ENCODE results near the gene TCAP. TPM values are rescaled to one million over a fixed set of nuclear protein-coding genes. Genes with fewer than 3 reads are reported as not detected.

TCAP gene
- total and polyA plus RNA-seq, 10 of the 15 experiments (the other 5 are each of a cell fraction or from before 2014, with no cell fraction given), result 0.17 to 1.0 (median 0.36) TPM; not detected in 3

- no peak for TF ChIP-seq PBX3 (IDR thresholded peaks at IDR 0.05; ENCODE audit: insufficient replicate concordance, low read depth, low read length)
- peak; percentile 94 to 99 for TF ChIP-seq BHLHE40 (IDR thresholded peaks at IDR 0.05; ENCODE audit: borderline replicate concordance in 1 of 2, low read depth in 2 of 2, low read length in 1 of 2)
Observed at GRCh38 chr17:39617446-39618245, 47.5 kb upstream of the TCAP start (continued).

GRCh38 chr17:39618246-39618913 lies 46.8 kb upstream of the TCAP start:
- no peak for DNase-seq (ENCODE audit: low read depth, low spot score)
- H3K36me3 ChIP-seq (ENCODE audit: control insufficient read depth in 2 of 2, insufficient read depth in 2 of 2, low read length in 1 of 2), result no peaks in the 10 kb centered on the region
- H3K9me3 ChIP-seq (replicated peaks; ENCODE audit: control insufficient read depth, insufficient read depth, low read length), result no peaks in the 10 kb centered on the region
- no peak overlapping the region; the same call in 1 of the 2 replicates for H3K4me3 ChIP-seq
- POLR2A ChIA-PET, result no interaction called here
- 25% methylated on average over 24 of the region's 33 CpGs for WGBS (ENCODE audit: insufficient coverage, insufficient replicate concordance, low lambda C conversion rate, missing lambda C conversion rate)
- no peak overlapping the region for H3K9ac ChIP-seq (ENCODE audit: control insufficient read depth, insufficient read depth, low read length)
- peak overlapping the region; percentile 89 for H3K4me2 ChIP-seq (ENCODE audit: control insufficient read depth, insufficient read depth)
- ATAC-seq, result no peak
- RAD21 ChIA-PET (ENCODE audit: unreplicated experiment), result interaction anchor here (5.6 kb wide), 1 partner anchor 68 kb away, joined by 54 read pairs; no protein-coding TSS in a partner anchor
- intact Hi-C loops (cut with micrococcal nuclease; ENCODE audit: unreplicated experiment), result no loop called here
- CTCF ChIA-PET, result interaction anchor here (0.8 to 8.9 kb wide), 9 partner anchors 19 to 362 kb away, joined by 3 to 225 read pairs (median 12); partner anchors contain the start of genes MIEN1, PGAP3, PNMT and PSMD3
- FAIRE-seq, result no peak
- no TSS peak for BruUV-seq (replicated peaks)
- peak overlapping the region; percentile 17; the same call in 1 of the 2 replicates for H2AFZ ChIP-seq (ENCODE audit: control insufficient read depth, low read depth, low read length)
- H3K4me1 ChIP-seq (ENCODE audit: control insufficient read depth, insufficient read depth, low read length), result peaks cover 5% of the 10 kb centered on the region
- TF ChIP-seq MLLT1 (IDR thresholded peaks at IDR 0.05), result no peak
- peak; percentile 81; the same call in 1 of the 3 replicates for TF ChIP-seq POU2F2 (IDR thresholded peaks at IDR 0.05; ENCODE audit: borderline replicate concordance, low read depth, low read length)
- no peak for TF ChIP-seq KLF5 (IDR thresholded peaks at IDR 0.05; ENCODE audit: partially characterized antibody)
- no peak for TF ChIP-seq MAX (IDR thresholded peaks at IDR 0.05; ENCODE audit: low read depth, low read length)
- in situ Hi-C loops (cut with MboI), result no loop called here
- no peaks in the 10 kb centered on the region; a peak in 2 of 4 replicates for H3K27me3 ChIP-seq (replicated peaks in 1 of 2; ENCODE audit: control insufficient read depth in 2 of 2, insufficient read depth in 2 of 2, low read length in 1 of 2)
- no peaks in the 10 kb centered on the region for H3K79me2 ChIP-seq (ENCODE audit: control insufficient read depth, insufficient read depth, low read length)
- SMC1A ChIA-PET (ENCODE audit: uncharacterized antibody, unreplicated experiment), result interaction anchor here (0.7 to 1.7 kb wide), 5 partner anchors 31 to 244 kb away, joined by 3 to 8 read pairs (median 3); no protein-coding TSS in a partner anchor
- H4K20me1 ChIP-seq (ENCODE audit: control insufficient read depth, insufficient read depth), result no peaks in the 10 kb centered on the region
- H3K27ac ChIP-seq (ENCODE audit: control insufficient read depth, insufficient read depth), result no peak overlapping the region
